HUES48 (cell line): ENCODE measurements around the gene SUCLG2.

Source experiments
- H3K27ac ChIP-seq: one replicate; pipeline ENCODE4 v1.7.0; 2013; ENCODE audit warnings: low read depth, low read length, inconsistent platforms
- H3K27me3 ChIP-seq: 2 replicates; pipeline ENCODE4 v1.6.1; 2013; ENCODE audit warnings: mild to moderate bottlenecking, low read length; ENCODE audit not compliant: control insufficient read depth, insufficient read depth
- H3K36me3 ChIP-seq: 2 replicates; pipeline ENCODE4 v1.6.1; 2013; ENCODE audit warnings: low read length; ENCODE audit not compliant: control insufficient read depth, insufficient read depth
- H3K4me1 ChIP-seq: 2 replicates; pipeline ENCODE4 v1.6.1; 2013; ENCODE audit warnings: mild to moderate bottlenecking, low read length; ENCODE audit not compliant: control insufficient read depth, insufficient read depth
- H3K4me3 ChIP-seq: 2 replicates; pipeline ENCODE4 v1.5.1; 2013; ENCODE audit warnings: mild to moderate bottlenecking, low read depth, low read length
- H3K9ac ChIP-seq: 2 replicates; pipeline ENCODE4 v1.6.1; 2013; ENCODE audit warnings: mild to moderate bottlenecking, low read depth, low read length, moderate library complexity
- H3K9me3 ChIP-seq: 2 replicates; pipeline ENCODE4 v1.6.1; 2013; ENCODE audit warnings: low read length; ENCODE audit not compliant: control insufficient read depth, insufficient read depth

Gene SUCLG2

GRCh38 chr3:67516496-67516895, 137.9 kb downstream of the SUCLG2 start:
- H3K4me1 ChIP-seq = peaks cover 10% of the 10 kb centered on the region
- no peak overlapping the region for H3K27ac ChIP-seq
- no peak overlapping the region for H3K4me3 ChIP-seq
- no peaks in the 10 kb centered on the region for H3K9me3 ChIP-seq
- H3K27me3 ChIP-seq = no peaks in the 10 kb centered on the region
- no peak overlapping the region for H3K9ac ChIP-seq
- H3K36me3 ChIP-seq = no peaks in the 10 kb centered on the region

DNA sequence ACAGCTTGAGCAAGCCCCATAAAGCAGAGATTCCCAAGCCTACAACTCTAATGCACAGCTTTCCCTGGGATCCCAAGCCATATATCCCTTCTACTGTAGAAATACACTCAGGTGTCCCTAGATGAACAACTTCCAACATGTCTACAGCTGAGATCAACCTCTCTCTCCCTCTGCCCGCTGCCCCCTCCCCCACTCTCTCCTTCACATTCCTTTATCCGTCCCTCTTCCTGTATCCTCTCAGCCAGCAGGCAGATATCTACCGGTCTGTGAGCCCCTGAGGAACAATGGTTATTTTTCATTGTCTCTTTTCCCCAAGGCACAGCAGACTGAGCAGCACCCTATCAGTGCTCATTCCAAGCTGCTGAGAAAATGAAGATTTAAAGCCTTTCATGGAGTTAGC, 138.6 kb downstream of the SUCLG2 start:
- Histone ChIP-seq H3K27ac (no peak overlapping the region), H3K4me1 (peaks cover 10% of the 10 kb centered on the region), H3K36me3 (no peaks in the 10 kb centered on the region), H3K9ac (no peak overlapping the region), H3K9me3 (no peaks in the 10 kb centered on the region), H3K27me3 (no peaks in the 10 kb centered on the region), H3K4me3 (no peak overlapping the region)

DNA sequence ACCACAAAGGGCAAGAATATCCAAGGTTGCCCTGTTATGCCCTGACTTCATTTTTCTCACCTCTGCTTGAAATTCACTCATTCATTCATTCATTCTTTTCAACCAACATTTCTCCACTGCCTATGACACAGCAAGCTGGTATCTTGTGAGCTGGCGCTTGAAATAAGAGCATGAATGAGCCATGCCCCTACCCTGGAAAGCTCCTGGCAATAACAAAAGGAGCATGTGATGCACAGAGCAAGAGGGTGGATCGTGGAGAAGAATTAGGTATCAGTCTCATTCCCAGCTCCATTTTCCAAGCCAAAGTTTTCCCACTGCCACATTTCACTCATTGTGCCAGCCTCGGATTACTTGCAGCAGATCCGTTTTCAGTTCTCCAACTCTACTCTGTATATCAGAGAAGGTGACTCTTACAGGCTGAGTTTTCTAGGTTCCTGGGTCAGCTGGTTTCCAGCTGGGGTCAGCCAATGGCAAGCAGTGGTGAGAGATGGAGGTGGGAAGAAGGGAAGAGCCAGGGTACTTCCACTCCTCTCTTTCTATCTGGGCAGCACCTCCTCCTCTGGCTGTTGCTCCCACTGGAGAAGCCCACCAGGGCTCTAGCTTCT, 144.8 kb downstream of the SUCLG2 start:
- Histone ChIP-seq H3K9ac (no peak overlapping the region), H3K4me1 (no peaks in the 10 kb centered on the region), H3K27me3 (no peaks in the 10 kb centered on the region), H3K36me3 (no peaks in the 10 kb centered on the region), H3K9me3 (no peaks in the 10 kb centered on the region), H3K4me3 (no peak overlapping the region), H3K27ac (no peak overlapping the region)

- Histone ChIP-seq H3K4me3 (no peak overlapping the region), H3K36me3 (no peaks in the 10 kb centered on the region), H3K4me1 (no peaks in the 10 kb centered on the region), H3K9ac (no peak overlapping the region), H3K27ac (no peak overlapping the region), H3K9me3 (no peaks in the 10 kb centered on the region), H3K27me3 (no peaks in the 10 kb centered on the region)
Measured at GRCh38 chr3:67507584-67507983, 146.8 kb downstream of the SUCLG2 start.

- no peaks in the 10 kb centered on the region for H3K4me1 ChIP-seq
- H3K9ac ChIP-seq = no peak overlapping the region
- H3K36me3 ChIP-seq = no peaks in the 10 kb centered on the region
- no peak overlapping the region for H3K4me3 ChIP-seq
- no peaks in the 10 kb centered on the region for H3K9me3 ChIP-seq
- no peak overlapping the region for H3K27ac ChIP-seq
- H3K27me3 ChIP-seq = no peaks in the 10 kb centered on the region
Measured at GRCh38 chr3:67500709-67501108, 153.7 kb downstream of the SUCLG2 start.

GRCh38 chr3:67497746-67498145, 156.7 kb downstream of the SUCLG2 start:
- H3K9me3 ChIP-seq = no peaks in the 10 kb centered on the region
- no peak overlapping the region for H3K4me3 ChIP-seq
- H3K27me3 ChIP-seq = no peaks in the 10 kb centered on the region
- no peak overlapping the region for H3K27ac ChIP-seq
- no peaks in the 10 kb centered on the region; the same call in 1 of the 2 replicates for H3K36me3 ChIP-seq
- no peaks in the 10 kb centered on the region for H3K4me1 ChIP-seq
- H3K9ac ChIP-seq = no peak overlapping the region

- no peak overlapping the region for H3K4me3 ChIP-seq
- H3K36me3 ChIP-seq = no peaks in the 10 kb centered on the region; the same call in 1 of the 2 replicates
- no peaks in the 10 kb centered on the region for H3K9me3 ChIP-seq
- H3K9ac ChIP-seq = no peak overlapping the region
- H3K27me3 ChIP-seq = no peaks in the 10 kb centered on the region
- no peaks in the 10 kb centered on the region for H3K4me1 ChIP-seq
- H3K27ac ChIP-seq = no peak overlapping the region
Measured at GRCh38 chr3:67495751-67496150, 158.7 kb downstream of the SUCLG2 start.

- H3K9me3 ChIP-seq = no peaks in the 10 kb centered on the region
- H3K9ac ChIP-seq = no peak overlapping the region
- no peak overlapping the region for H3K27ac ChIP-seq
- H3K36me3 ChIP-seq = no peaks in the 10 kb centered on the region; the same call in 1 of the 2 replicates
- H3K27me3 ChIP-seq = no peaks in the 10 kb centered on the region
- H3K4me3 ChIP-seq = no peak overlapping the region
- H3K4me1 ChIP-seq = no peaks in the 10 kb centered on the region
Measured at GRCh38 chr3:67493808-67494207, 160.6 kb downstream of the SUCLG2 start.

DNA sequence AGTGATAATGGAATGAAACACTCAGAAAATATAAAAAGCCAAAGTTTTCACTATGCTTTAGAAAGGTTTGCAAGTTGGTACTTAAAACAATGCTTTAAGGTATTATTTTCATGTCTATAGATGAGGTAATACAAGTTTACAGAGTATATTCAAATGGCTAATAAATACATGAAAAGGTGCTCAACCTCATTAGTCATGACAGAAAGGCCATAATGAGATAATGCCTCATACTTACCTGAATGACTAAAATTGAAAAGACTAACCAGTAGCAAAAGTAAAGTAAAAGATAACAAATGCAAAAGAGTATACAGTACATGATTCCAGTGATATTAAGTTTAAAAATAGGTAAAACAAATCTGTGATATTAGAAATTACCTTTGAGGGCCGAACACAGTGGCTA, 163.8 kb downstream of the SUCLG2 start:
- Histone ChIP-seq H3K9me3 (no peaks in the 10 kb centered on the region), H3K27ac (no peak overlapping the region), H3K27me3 (no peaks in the 10 kb centered on the region), H3K9ac (no peak overlapping the region), H3K4me3 (no peak overlapping the region), H3K36me3 (no peaks in the 10 kb centered on the region; the same call in 1 of the 2 replicates), H3K4me1 (no peaks in the 10 kb centered on the region)

DNA sequence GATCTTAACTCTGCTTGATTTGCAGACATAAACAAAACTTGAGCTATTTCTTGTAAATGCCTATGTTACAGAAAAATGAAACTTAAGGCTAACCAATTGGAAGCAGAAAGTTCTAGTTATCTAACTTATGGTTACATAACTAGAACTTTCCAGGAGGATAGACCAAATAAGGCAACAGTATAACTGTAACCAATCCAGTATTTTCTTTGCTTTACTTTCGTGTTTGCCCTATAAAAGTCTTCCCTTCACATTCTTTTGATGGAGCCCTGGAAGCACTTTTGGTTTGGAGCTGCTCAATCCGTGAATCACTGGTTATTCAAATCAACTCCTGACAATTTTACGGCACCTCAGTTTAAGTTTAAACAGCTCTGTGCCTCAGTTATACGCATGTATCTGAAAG, 164.6 kb downstream of the SUCLG2 start:
- no peaks in the 10 kb centered on the region for H3K4me1 ChIP-seq
- no peaks in the 10 kb centered on the region for H3K27me3 ChIP-seq
- no peak overlapping the region for H3K4me3 ChIP-seq
- no peaks in the 10 kb centered on the region; the same call in 1 of the 2 replicates for H3K36me3 ChIP-seq
- H3K27ac ChIP-seq = no peak overlapping the region
- H3K9ac ChIP-seq = no peak overlapping the region
- H3K9me3 ChIP-seq = no peaks in the 10 kb centered on the region

DNA sequence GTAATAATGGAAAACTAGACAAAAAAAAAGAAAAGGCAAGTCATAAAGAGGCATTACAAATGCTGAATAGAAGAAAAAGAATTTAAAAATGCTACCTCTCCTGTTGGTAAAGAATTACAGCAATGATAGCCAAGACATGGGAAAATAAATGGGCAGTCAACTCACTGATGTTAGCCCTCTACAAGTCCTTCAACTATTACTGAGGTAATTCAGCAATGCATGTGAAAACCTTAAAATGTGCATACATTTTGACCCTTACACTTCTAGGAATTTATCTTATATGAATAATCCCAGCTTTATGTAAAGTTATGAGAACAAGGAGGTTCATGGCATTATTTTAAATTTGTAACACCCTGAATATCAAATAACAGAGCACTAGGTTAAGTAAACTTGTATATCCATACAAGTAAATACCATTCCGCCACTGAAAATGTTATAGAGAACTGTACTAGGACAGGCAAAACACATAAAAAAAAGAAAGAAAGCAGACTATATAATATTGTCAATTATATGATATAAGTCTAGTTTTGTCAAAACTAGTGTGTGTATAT, 166.8 kb downstream of the SUCLG2 start:
- H3K4me3 ChIP-seq = no peak overlapping the region
- no peaks in the 10 kb centered on the region for H3K36me3 ChIP-seq
- H3K27ac ChIP-seq = no peak overlapping the region
- no peak overlapping the region for H3K9ac ChIP-seq
- H3K9me3 ChIP-seq = no peaks in the 10 kb centered on the region
- H3K27me3 ChIP-seq = no peaks in the 10 kb centered on the region
- H3K4me1 ChIP-seq = no peaks in the 10 kb centered on the region
